CD4-positive, alpha-beta T cell (primary cell): ENCODE data around the gene ARID1B. TPM values are rescaled to one million over a fixed set of nuclear protein-coding genes. Genes with fewer than 3 reads are reported as not detected.

Source experiments
- ATAC-seq: fragments of 200-7000 bp; cut with Tn5 transposase; one replicate; pipeline ENCODE4 v1.10.0; 2022; ENCODE audit warnings: mild to moderate bottlenecking; ENCODE audit not compliant: poor library complexity
- CTCF ChIA-PET: fragments of 350-600 bp; sonication (Branson Sonifier 250); formaldehyde crosslinking; loops from one replicate; lab custom pipeline; 2021; ENCODE audit warnings: antibody characterized with exemption, inconsistent platforms; lab: Charles Lee
- POLR2A ChIA-PET: fragments of 350-600 bp; sonication (Branson Sonifier 250); formaldehyde crosslinking; loops from one replicate; lab custom pipeline; 2021; ENCODE audit warnings: antibody characterized with exemption, inconsistent platforms; lab: Charles Lee
- DNase-seq, 14 experiments: peaks; one replicate each; pipeline ENCODE4 v3.0.0-alpha.2; 2013 to 2020; ENCODE audit warnings: mixed read lengths in 2 of 14
- H3K27ac ChIP-seq, 2 donors: one replicate each; pipeline versions ENCODE4 v1.5.1 to v1.7.0; 2013; ENCODE audit warnings: low read length in 2 of 2, low read depth in 1 of 2, mild to moderate bottlenecking in 1 of 2
- H3K27me3 ChIP-seq, 2 experiments: 1 replicate in 1 of 2; 2 replicates in 1 of 2; pipeline versions ENCODE4 v1.6.1 to v1.7.0; 2013; ENCODE audit warnings: low read length in 2 of 2, control low read depth in 1 of 2, mild to moderate bottlenecking in 1 of 2, moderate library complexity in 1 of 2; ENCODE audit not compliant: insufficient read depth in 2 of 2, control insufficient read depth in 1 of 2
- H3K36me3 ChIP-seq: one replicate; pipeline ENCODE4 v1.6.1; 2013; ENCODE audit warnings: low read length, control low read depth; ENCODE audit not compliant: insufficient read depth
- H3K4me1 ChIP-seq: one replicate; pipeline ENCODE4 v1.6.1; 2013; ENCODE audit warnings: low read length, control low read depth; ENCODE audit not compliant: insufficient read depth
- H3K4me3 ChIP-seq: one replicate; pipeline ENCODE4 v1.5.1; 2013; ENCODE audit warnings: mild to moderate bottlenecking, low read length, moderate library complexity
- H3K9me3 ChIP-seq, 2 experiments: 1 replicate in 1 of 2; 2 replicates in 1 of 2; pipeline versions ENCODE4 v1.6.1 to v1.7.0; 2013; ENCODE audit warnings: low read length in 2 of 2, mild to moderate bottlenecking in 2 of 2, control low read depth in 1 of 2, moderate library complexity in 1 of 2; ENCODE audit not compliant: control insufficient read depth in 1 of 2, insufficient read depth in 1 of 2
- H3K27ac Mint-ChIP-seq: one replicate; pipeline ENCODE4 v1.8.0; 2020; ENCODE audit warnings: mixed read lengths
- H3K27me3 Mint-ChIP-seq: one replicate; pipeline ENCODE4 v1.8.0; 2021; ENCODE audit warnings: mixed read lengths
- H3K36me3 Mint-ChIP-seq: one replicate; pipeline ENCODE4 v1.8.0; 2021; ENCODE audit warnings: low read depth, mixed read lengths
- H3K4me1 Mint-ChIP-seq: one replicate; pipeline ENCODE4 v1.8.0; 2021; ENCODE audit warnings: low read depth, mixed read lengths
- H3K4me3 Mint-ChIP-seq: one replicate; pipeline ENCODE4 v1.8.0; 2020; ENCODE audit warnings: mild to moderate bottlenecking, mixed read lengths
- H3K9me3 Mint-ChIP-seq: one replicate; pipeline ENCODE4 v1.8.0; 2020; ENCODE audit warnings: mixed read lengths
- intact Hi-C, 2 experiments: fragments of 100-400 bp; cut with DNase I in 1 of 2; cut with micrococcal nuclease in 1 of 2; formaldehyde crosslinking; loops; one replicate each; pipeline versions ENCODE4 v1.15.1 to v1.9.0; 2023 to 2025; cut with DNase I, micrococcal nuclease
- total RNA-seq, 174 experiments: library from RNA in 2 of 174; stranded (reverse) in 2 of 174; gene quantifications; one replicate each; pipeline ENCODE4 v1.2.3 and lab custom pipeline; 2021 to 2026
- TF ChIP-seq, protein P1 (sequence below): fragments of 200-600 bp; IDR thresholded peaks from one replicate; pipeline ENCODE4 v1.8.0; 2022; ENCODE audit warnings: antibody characterized with exemption, mild to moderate bottlenecking

ARID1B gene
- total RNA-seq, 2 experiments from 2014 or later = 120 to 125 TPM

DNA sequence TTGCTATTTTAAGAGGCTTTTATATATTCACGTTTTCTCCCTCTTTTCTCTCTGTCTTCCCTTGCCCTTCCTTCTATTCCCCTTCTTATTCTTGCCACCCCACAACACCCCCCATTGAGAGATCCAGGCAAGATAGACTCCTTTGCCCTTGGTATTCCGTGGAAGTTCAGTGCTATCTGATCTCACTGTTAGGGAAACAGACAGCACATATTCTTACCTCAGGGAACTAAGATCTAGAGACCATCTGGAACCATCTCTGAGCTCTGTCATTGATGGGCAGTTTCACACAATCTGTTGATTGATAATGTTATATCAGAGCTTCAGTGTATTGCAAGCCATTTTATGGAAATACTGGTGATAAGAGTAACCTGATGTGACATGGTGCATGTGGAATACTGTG, 228.8 kb downstream of the ARID1B start:
- Histone ChIP-seq H3K27ac (no peak overlapping the region), H3K27me3 (no peaks in the 10 kb centered on the region), H3K4me3 (no peak overlapping the region), H3K36me3 (no peaks in the 10 kb centered on the region), H3K9me3 (no peaks in the 10 kb centered on the region), H3K4me1 (peaks cover 2% of the 10 kb centered on the region)
- Mint-ChIP-seq H3K9me3 (peaks cover 3% of the 10 kb centered on the region), H3K27ac (no peak overlapping the region), H3K27me3 (no peaks in the 10 kb centered on the region), H3K4me1 (peaks cover 75% of the 10 kb centered on the region), H3K36me3 (peaks cover 6% of the 10 kb centered on the region), H3K4me3 (no peak overlapping the region)
- ATAC-seq (no peak), DNase-seq (no peak)
- ChIA-PET POLR2A (interaction anchor here (0.9 kb wide), 1 partner anchor 21 kb away, joined by 3 read pairs; no protein-coding TSS in a partner anchor), CTCF (interaction anchor here (0.6 to 1.0 kb wide), 2 partner anchors 10 to 61 kb away, joined by 4 read pairs; no protein-coding TSS in a partner anchor)
- intact Hi-C loops = no loop called here
- TF ChIP-seq, protein P1, sequence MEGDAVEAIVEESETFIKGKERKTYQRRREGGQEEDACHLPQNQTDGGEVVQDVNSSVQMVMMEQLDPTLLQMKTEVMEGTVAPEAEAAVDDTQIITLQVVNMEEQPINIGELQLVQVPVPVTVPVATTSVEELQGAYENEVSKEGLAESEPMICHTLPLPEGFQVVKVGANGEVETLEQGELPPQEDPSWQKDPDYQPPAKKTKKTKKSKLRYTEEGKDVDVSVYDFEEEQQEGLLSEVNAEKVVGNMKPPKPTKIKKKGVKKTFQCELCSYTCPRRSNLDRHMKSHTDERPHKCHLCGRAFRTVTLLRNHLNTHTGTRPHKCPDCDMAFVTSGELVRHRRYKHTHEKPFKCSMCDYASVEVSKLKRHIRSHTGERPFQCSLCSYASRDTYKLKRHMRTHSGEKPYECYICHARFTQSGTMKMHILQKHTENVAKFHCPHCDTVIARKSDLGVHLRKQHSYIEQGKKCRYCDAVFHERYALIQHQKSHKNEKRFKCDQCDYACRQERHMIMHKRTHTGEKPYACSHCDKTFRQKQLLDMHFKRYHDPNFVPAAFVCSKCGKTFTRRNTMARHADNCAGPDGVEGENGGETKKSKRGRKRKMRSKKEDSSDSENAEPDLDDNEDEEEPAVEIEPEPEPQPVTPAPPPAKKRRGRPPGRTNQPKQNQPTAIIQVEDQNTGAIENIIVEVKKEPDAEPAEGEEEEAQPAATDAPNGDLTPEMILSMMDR = no peak

DNA sequence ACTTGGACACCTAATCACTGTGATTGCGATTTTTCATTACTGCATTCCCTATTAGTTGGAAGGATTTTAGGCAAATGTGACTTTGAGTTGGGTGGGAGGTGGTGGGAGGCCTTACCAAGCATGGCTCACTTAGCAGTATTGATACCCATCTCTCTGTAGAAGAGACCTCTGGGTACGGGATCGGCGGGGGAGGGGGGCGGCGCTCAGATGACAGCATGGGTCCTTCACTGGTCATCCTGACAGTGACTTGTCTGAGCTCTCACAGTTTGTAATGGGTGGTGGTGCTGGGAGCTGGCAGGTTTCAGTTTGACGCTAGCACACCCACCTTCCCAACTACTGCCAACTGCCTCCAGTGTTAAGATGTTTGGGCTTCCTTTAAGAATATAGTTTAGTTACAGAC, 231.4 kb downstream of the ARID1B start:
- POLR2A ChIA-PET = interaction anchor here (0.5 kb wide), 1 partner anchor 39 kb away, joined by 3 read pairs; no protein-coding TSS in a partner anchor

DNA sequence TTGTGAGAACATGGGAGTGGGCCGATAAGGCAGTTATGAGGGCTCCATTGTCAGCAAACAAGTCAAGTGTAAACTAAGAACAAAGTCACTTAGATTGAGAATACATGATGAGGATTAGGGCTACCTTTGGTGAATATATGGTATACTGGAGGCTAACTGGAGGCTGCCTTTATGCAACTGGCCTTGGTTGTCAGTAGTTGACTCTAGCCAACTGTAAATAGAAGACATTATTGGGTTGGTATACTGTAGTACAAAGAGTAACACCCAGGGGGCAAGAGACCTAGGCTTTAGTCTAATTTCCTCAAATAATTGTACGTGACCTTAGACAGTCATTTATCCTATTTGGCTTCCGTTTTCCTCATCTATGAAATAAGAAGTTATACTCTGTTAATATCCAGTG, 235.2 kb downstream of the ARID1B start:
- ChIA-PET CTCF (no interaction called here), POLR2A (no interaction called here)
- Histone ChIP-seq H3K27ac (no peak overlapping the region), H3K27me3 (no peaks in the 10 kb centered on the region), H3K36me3 (no peaks in the 10 kb centered on the region), H3K9me3 (no peaks in the 10 kb centered on the region), H3K4me1 (no peaks in the 10 kb centered on the region), H3K4me3 (no peak overlapping the region)
- Mint-ChIP-seq H3K4me3 (no peak overlapping the region), H3K27me3 (no peaks in the 10 kb centered on the region), H3K4me1 (peaks cover 77% of the 10 kb centered on the region), H3K27ac (peak overlapping the region; percentile 10), H3K36me3 (no peaks in the 10 kb centered on the region), H3K9me3 (peaks cover 6% of the 10 kb centered on the region)
- TF ChIP-seq, protein P1 = no peak
- DNase-seq (no peak), ATAC-seq (no peak)
- intact Hi-C loops = loop anchor here in 1 of 2 experiments (10.0 kb wide), 1 partner anchor 628 kb away; no protein-coding TSS in a partner anchor

More for the DNA sequence above, 231.4 kb downstream of the ARID1B start:
- Histone ChIP-seq H3K4me3 (no peak overlapping the region), H3K36me3 (no peaks in the 10 kb centered on the region), H3K4me1 (no peaks in the 10 kb centered on the region), H3K27me3 (no peaks in the 10 kb centered on the region), H3K9me3 (no peaks in the 10 kb centered on the region), H3K27ac (no peak overlapping the region)
- TF ChIP-seq, protein P1 = no peak
- no peak for DNase-seq
- Mint-ChIP-seq H3K27ac (peak overlapping the region; percentile 28), H3K9me3 (peaks cover 6% of the 10 kb centered on the region), H3K4me1 (peaks cover 71% of the 10 kb centered on the region), H3K36me3 (no peaks in the 10 kb centered on the region), H3K4me3 (no peak overlapping the region), H3K27me3 (no peaks in the 10 kb centered on the region)
- no peak for ATAC-seq
- CTCF ChIA-PET = interaction anchor here (1.4 to 1.5 kb wide), 2 partner anchors 17 to 25 kb away, joined by 3 read pairs; no protein-coding TSS in a partner anchor
- intact Hi-C loops = no loop called here
